ENCODE data around the gene AMHR2.
"Not testable (repeated sequence)": the region's sequence is repeated elsewhere in the genome, so short reads cannot be mapped to it uniquely, and the experiment has no call there.

The AMHR2 gene

GRCh38 chr12:53423597-53423996 is at the start of gene AMHR2:
Gene AMHR2, plus strand, starts transcription at chr12:53423855. Its CDS starts 80 bp downstream, at chr12:53423935.
- DNase-seq (ENCODE audit: low read depth) = no peak

DNA sequence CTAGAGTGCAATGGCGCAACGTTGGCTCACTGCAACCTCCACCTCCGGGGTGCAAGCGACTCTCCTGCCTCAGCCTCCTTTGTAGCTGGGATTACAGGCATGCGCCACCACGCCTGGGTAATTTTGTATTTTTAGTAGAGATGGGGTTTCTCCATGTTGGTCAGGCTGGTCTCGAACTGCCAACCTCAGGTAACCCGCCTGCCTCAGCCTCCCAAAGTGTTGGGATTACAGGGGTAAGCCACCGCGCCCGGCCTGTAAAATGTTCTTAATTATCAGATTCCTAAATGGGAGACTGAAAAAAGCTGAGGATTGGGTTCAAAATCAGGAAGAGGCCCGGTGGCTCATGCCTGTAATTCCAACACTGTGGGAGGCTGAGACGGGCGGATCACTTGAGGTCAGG is 49.4 kb upstream of the AMHR2 start:
- DNase-seq (ENCODE audit: low read depth) = not testable (repeated sequence)

- DNase-seq (ENCODE audit: low read depth) = no peak
Measured at GRCh38 chr12:53376747-53377146, 46.9 kb upstream of the AMHR2 start.

DNA sequence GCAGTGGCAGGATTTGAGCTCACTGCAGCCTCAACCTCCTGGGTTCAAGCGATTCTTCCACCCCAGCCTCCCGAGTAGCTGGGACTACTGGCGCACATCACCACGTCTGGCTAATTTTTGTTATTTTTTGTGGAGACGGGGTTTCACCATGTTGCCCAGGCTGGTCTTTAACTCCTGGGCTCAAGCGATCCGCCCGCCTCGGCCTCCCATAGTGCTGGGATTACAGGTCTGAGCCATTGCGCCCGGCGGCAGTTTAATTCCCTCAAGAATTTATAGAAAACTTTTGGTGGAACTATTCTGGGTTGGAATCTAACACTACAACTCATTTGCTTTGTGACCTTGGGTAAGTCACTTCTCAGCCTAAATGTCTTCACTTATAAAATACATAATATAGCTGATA is 45.4 kb upstream of the AMHR2 start:
- no peak for DNase-seq (ENCODE audit: low read depth)

DNA sequence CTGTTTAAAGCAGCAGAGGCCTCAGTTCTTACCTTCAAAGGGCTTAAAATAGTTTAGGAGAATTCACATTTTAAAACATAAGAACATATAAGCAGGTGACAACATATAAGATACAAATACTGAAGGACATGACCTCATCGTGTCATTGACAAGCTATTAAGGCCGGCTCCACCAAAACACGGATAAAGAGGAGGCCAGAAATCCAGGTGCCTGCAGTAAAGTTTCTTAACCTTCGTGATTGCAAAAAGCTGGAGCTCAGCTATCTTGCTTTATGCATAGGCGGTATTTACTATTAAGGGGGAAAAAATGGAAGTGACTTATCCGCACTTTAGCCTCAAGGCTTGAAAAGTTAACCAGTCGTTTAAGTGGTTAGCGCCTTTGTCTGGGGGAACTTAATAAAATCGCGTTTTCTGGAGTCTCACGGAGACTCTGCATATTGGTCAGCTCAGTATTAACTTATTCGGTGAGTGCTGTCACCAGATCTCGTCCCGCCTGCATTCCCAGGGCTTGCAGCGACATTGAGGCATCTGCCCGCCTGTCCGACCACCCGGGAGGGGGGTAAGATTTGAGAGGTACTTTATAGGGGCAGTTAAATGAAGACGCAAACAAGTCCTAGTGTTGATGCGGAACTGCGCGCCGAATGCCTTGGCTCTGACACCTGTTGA is 44.8 kb upstream of the AMHR2 start:
- DNase-seq (ENCODE audit: low read depth) = no peak

DNA sequence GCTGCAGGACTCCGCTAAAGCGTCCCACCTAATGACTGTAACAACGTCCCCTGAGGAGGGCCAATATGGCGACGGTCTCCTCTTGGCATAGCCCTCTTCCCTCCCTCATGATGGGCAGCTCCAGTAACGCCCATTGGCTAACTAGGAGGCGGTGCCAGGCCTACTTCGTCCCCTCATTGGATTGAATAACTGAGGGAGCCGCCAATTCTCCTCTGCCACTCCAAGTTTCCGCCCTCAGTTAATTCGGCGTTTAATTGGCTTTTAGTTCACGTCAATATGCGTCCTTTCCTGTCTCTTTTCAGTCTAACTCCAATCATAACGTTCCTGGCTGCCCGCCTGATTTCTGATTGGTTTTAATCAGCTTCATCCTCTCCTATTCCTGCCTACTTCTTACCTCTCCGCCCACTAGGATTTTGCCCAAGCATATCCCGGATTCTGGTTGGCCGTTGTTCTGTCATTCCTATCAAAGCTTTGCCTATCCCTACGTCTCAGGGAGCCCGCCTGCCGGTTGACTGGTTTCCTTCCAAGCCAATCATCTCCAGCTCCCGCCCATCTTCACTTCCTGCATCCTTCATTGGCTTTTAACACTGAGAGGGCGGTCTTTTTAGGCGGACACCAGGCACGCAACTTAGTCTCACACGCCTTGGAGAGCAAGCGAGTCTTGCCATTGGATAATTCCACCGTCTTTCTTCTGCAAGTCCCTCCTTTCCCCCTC is 44.1 kb upstream of the AMHR2 start:
- peak; percentile 87 for DNase-seq (ENCODE audit: low read depth)

GRCh38 chr12:53380104-53380793 is 43.4 kb upstream of the AMHR2 start, which contains the start of gene SP1:
Gene SP1, plus strand, starts transcription at chr12:53380176. Its CDS starts 116 bp downstream, at chr12:53380292.
- peak; percentile 98 for DNase-seq (ENCODE audit: low read depth)

DNA sequence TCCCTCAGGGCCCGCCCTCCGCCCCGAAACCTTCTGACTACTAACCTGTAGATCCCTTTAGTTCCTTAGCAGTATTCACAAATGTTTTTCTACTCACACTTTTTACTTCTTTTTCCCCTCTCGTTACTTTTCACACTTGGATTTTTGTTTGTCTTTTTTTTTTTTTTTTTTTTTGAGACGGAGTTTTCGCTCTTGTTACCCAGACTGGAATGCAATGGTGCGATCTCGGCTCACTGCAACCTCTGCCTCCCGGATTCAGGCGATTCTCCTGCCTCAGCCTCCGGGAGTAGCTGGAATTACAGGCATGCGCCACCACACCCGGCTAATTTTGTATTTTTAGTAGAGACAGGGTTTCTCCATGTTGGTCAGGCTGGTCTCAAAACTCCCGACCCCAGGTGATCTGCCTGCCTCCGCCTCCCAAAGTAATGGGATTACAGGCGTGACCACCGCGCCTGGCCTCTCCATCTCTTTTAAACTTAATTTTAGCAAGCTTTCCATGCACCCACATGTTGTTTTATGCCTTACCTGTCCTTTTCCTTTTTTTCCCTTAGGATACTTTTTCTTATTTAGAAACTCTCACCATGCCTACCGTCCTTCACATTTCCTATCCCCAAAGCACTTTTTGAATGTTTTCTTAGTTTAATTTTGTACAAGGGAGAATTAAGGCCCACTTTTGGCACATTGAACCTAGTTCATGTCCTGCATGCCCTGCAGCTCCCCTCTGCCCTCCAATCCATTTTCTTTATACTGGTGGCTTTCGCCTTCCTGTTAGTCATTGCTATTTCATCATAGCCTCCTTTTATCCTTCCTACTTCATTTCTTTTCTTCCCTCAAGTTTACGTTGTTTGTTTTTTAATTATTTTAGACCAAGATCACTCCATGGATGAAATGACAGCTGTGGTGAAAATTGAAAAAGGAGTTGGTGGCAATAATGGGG is 42.6 kb upstream of the AMHR2 start:
- DNase-seq (ENCODE audit: low read depth) = no peak

GRCh38 chr12:53381731-53382630 is 41.7 kb upstream of the AMHR2 start:
- DNase-seq (ENCODE audit: low read depth) = no peak

- no peak for DNase-seq (ENCODE audit: low read depth)
Measured at GRCh38 chr12:53383258-53383657, 40.4 kb upstream of the AMHR2 start.

GRCh38 chr12:53386381-53386780 is 37.3 kb upstream of the AMHR2 start:
- DNase-seq (ENCODE audit: low read depth) = not testable (repeated sequence)

- no peak for DNase-seq (ENCODE audit: low read depth)
Measured at GRCh38 chr12:53388932-53389331, 34.7 kb upstream of the AMHR2 start.

- no peak for DNase-seq (ENCODE audit: low read depth)
Measured at GRCh38 chr12:53389702-53390101, 34.0 kb upstream of the AMHR2 start.

DNA sequence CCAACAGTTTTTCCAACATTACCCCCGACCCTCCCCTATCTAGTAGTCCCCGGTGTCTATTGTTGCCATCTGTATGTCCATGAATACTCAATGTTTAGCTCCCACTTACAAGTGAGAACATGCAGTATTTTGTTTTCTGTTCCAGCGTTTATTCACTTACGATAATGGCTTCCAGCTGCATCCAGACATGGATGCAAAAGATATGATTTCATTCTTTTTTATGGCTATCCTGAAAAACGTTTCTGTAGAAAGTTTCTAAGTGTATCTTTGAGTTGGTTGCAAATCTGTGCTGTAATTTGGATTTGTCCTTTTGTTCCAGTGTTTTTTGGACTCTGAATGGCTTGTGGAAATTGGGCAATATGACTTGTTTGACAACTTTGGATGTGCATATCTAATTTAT is 31.9 kb upstream of the AMHR2 start:
- no peak for DNase-seq (ENCODE audit: low read depth)

DNA sequence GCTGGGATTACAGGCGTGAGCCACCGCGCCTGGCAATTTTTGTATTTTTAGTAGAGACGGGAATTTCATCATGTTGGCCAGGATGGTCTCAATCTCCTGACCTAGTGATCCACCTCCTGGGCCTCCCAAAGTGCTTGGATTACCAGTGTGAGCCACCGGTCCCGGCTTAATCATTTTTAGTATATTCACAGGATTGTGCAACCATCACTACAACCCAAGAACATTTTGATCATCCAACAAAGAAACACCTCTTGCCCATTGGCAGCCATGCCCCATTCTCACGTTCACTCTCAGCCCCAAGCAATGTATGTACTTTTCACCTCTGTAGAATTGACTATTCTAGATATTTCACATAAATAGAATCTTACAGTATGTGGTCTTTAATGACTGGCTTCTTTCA is 23.8 kb upstream of the AMHR2 start:
- no peak for DNase-seq (ENCODE audit: low read depth)

GRCh38 chr12:53402351-53402750 is 21.3 kb upstream of the AMHR2 start:
- not testable (repeated sequence) for DNase-seq (ENCODE audit: low read depth)

DNA sequence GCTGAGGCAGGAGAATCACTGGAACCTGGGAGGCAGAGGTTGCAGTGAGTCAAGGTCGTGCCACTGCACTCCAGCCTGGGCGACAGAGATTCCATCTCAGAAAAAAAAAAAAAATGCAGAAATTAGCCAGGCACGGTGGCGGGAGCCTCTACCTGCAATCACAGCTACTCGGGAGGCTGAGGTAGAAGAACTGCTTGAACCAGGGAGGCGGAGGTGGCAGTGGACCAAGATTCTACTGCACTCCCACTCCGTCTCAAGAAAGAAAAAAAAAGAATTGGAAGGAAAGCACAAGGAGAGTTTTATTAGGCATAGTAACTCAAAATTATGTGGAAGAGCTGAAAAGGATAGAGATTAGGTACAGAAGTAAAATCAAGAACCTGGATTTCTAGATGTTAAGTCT is 20.8 kb upstream of the AMHR2 start:
- no peak for DNase-seq (ENCODE audit: low read depth)

DNA sequence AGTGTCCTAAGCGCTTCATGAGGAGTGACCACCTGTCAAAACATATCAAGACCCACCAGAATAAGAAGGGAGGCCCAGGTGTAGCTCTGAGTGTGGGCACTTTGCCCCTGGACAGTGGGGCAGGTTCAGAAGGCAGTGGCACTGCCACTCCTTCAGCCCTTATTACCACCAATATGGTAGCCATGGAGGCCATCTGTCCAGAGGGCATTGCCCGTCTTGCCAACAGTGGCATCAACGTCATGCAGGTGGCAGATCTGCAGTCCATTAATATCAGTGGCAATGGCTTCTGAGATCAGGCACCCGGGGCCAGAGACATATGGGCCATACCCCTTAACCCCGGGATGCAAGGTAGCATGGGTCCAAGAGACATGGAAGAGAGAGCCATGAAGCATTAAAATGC is 12.7 kb upstream of the AMHR2 start:
- DNase-seq (ENCODE audit: low read depth) = no peak

DNA sequence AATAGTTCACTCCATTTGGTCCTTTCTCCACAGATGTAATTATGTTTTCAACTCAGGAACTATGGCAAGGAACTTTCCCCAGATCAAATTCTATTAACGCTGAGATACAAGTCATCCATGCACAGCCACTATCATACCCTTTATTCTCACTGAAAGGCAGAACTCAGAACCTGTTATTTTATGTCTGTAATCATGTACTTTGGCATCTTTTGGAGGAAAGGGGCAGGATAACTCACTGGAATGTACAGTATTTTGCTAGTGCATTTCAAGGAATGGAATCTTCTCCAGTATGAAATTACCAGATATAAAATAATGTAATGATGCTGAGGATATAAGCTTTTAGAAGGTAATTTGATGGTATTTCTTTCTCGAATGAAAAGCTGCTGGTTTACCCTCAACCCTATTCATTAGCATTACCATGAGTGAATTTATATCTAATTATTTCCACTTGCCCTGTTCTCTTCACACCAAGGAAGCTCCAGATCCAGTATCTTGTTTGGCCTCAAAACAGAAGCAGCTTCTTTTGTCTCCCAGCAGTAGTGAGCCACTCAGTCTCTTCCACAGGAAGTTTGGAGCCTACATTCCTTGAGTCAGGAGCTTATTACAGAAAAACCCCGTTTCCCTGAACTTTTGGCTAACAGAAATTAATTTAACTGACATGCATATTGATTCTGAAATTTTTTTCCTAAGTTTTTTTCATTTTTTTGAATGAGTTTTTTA is 10.0 kb upstream of the AMHR2 start:
- no peak for DNase-seq (ENCODE audit: low read depth)

DNA sequence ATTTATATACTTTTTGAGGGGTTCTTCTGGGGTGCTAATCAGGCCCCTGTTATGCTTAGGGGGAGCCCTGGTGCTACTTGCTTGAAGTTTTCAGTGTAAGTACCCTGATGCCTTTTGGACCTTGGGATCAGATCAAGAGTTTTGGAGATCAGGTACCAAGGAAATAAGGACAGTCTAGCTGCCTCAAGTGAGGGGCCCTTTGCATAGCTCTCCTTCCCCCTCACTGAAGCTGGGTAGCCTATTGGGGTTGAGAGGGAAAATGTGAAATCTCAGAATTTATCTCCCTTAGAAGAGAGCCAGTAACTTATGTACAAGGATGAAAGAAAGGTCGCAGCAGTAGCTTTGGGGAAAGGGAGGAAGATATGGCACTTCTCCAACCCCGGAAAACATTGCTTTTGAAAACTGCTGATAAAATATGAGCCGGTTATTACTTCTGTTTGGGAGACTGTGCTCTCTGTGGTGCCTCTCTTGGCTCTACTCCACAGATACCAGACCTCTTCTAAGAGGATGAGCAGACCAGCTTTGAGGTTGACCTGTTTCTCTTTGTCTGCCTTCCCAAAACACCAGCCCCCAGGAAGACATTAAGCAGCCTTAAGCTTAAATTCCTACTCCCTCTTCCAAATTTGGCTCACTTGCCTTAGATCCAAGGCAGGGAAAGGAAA is 8.8 kb upstream of the AMHR2 start:
- DNase-seq (ENCODE audit: low read depth) = no peak

Data from activated gamma-delta T cell treated with anti-CD3 and anti-CD28 coated beads, Interleukin-2, amount 50 U/mL, for 16 hours (primary cell).